GM13977 (cell line): ENCODE measurements around the gene SNAPC5.
A peak's percentile ranks its signal among the peaks of the same experiment; 100 is the strongest.
"Not testable (repeated sequence)": the region's sequence is repeated elsewhere in the genome, so short reads cannot be mapped to it uniquely, and the experiment has no call there.

Experiments
- DNase-seq: peaks from one replicate; pipeline ENCODE4 v3.0.0; 2012; ENCODE audit warnings: low spot score
- in situ Hi-C: fragments of 300-500 bp; cut with MboI; formaldehyde crosslinking; loops from one replicate; pipeline ENCODE4 v1.12.0; 2022; ENCODE audit warnings: low sequenced_read_pairs, low pct_unique_long_range_greater_than_20kb, mixed read lengths, inconsistent platforms; ENCODE audit not compliant: unreplicated experiment
- TF ChIP-seq, protein P1 (sequence below): IDR thresholded peaks from 2 replicates; pipeline ENCODE4 v1.5.1; 2012; ENCODE audit warnings: mild to moderate bottlenecking, control low read depth; ENCODE audit not compliant: insufficient read depth; ENCODE audit errors: extremely low read depth, missing control alignments

The SNAPC5 gene

DNA sequence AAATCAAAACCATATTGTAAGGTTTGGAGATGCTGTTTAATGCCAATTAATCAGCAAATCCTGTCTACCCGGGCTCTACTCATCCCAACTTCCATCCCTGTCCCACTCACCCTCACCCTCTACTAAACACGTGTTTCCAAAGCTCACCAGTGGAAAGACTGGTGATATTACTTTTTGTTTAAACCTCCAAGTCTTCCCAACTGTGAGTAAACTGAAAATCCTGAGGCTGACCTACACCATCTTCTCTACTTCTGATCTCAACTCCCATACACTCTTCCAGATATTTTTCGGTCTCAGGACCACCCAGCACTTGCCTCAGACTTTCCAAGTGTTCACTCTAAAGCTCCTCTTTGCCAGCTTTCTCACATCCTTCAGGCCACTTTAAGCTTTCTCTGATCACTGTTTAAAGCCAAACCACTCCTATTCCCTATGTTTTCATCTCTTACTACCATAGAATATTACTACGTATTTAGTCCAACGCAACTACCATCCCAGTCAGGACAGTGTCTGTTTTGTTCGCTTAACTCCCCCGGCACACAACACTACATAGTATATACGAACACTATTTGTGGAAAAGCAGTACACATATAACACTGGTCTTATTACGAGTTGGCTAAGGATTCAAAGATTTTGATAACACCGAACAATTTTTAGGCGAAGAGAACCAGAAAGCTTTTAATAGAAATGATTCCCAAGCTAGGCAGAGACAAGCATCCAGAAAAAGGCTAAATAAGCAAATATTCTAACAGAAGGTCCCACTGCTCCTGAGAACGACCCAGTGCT is 6.4 kb upstream of the SNAPC5 start:
- DNase-seq = no peak
- in situ Hi-C loops = no loop called here
- TF ChIP-seq, protein P1, sequence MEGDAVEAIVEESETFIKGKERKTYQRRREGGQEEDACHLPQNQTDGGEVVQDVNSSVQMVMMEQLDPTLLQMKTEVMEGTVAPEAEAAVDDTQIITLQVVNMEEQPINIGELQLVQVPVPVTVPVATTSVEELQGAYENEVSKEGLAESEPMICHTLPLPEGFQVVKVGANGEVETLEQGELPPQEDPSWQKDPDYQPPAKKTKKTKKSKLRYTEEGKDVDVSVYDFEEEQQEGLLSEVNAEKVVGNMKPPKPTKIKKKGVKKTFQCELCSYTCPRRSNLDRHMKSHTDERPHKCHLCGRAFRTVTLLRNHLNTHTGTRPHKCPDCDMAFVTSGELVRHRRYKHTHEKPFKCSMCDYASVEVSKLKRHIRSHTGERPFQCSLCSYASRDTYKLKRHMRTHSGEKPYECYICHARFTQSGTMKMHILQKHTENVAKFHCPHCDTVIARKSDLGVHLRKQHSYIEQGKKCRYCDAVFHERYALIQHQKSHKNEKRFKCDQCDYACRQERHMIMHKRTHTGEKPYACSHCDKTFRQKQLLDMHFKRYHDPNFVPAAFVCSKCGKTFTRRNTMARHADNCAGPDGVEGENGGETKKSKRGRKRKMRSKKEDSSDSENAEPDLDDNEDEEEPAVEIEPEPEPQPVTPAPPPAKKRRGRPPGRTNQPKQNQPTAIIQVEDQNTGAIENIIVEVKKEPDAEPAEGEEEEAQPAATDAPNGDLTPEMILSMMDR = no peak

DNA sequence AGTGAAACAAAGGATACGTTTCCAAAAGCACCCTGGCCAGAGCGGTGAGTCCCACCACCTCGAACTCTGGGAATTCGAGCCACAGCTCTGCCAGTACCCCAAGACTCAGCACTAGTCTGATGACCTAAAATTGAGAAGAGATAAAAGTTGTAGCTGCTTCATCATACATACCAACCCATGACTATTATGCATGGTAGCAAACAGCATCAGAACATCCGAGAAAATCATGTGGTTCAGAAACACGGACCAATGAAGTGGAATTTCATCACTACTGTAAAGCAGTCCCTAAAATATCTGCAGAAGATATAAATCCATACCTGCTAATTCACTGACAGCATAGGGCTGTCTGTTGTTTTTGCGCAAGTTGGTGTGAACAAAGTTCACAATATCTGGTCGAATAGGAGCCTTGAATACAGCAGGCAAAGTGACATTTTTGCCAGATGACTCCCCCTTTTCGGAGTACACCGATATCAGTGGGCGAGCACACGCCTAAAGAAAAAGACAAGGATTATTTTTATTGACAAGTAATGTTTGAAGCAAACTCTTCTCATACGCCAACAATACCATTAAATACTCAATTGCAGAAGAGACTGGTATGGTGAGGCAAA is 5.6 kb upstream of the SNAPC5 start:
- DNase-seq, in situ Hi-C loops: not testable (repeated sequence)

DNA sequence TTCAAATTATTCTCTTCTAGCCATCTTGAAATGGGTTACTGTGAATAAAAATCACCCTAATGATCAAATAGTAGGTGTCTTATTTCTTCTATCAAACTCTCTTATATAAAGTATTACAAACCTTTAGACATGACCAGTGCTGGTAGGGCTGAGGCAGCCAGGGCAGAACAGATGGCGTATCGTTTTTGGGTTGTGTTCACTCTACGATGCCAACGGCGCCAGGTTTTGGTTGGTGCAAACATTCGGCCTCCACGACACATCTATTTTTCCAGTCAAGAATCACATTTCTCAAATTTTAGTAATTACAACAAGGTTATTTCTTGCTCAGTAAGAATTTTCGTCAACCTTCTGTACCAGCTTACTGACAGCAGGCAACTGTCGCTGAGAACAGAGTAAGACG is 4.9 kb upstream of the SNAPC5 start:
- in situ Hi-C loops = no loop called here
- TF ChIP-seq, protein P1 = no peak
- no peak for DNase-seq

DNA sequence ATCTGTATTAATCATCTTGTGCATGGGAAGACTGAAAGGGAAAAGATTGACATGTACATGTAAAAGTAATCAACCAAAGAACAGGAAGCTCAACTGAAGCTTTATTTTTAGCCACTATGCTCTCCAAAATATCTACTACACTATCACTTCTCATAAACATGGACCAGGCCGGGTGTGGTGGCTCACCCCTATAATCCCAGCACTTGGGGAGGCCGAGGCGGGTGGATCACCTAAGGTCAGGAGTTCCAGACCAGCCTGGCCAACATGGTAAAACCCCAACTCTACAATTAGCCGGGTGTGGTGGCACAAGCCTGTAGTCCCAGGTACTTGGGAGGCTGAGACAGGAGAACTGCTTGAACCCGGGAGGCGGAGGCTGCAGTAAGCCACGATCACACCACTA is 2.8 kb upstream of the SNAPC5 start:
- DNase-seq, in situ Hi-C loops: not testable (repeated sequence)

DNA sequence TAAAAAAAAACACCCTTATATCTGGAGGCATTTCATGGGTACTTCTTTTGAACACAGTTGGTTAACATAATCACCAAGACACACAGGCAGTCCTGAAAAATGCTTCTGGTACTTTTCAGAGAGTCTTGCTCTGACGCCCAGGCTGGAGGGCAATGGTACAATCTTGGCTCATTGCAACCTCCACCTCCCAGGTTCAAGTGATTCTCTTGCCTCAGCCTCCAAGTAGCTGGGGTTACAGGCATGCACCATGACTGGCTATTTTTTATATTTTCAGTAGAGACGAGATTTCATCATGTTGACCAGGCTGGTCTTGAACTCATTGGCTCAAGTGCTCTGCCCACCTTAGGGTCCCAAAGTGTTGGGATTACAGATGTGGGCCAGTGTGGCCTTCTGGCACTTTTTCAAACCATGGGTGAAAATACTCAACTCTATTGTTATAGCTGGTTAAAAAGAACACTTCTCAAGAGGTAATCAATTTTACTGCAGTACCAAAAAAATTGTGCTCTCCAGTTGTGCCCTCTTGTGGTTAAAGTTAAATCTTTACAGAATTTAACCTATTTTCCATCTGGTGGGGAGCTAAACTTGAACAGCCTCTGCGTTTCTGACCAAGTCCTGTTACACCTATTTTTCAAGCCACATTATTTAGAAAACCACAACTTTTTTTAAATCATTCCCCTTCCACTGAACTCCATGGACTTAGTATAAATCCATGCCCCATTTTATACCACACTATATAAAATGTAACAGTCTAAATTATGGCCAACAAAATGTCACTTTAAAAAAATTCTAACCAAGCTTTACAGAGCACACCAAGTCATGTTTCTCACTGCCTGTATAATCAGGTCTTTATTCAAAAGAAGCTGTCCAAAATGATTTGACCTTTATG is 1.2 kb upstream of the SNAPC5 start:
- no peak for DNase-seq
- in situ Hi-C loops = loop anchor here (10.0 kb wide), 1 partner anchor 114 kb away; the partner anchor contains the start of gene MAP2K1
- TF ChIP-seq, protein P1 = peak; percentile 27

DNA sequence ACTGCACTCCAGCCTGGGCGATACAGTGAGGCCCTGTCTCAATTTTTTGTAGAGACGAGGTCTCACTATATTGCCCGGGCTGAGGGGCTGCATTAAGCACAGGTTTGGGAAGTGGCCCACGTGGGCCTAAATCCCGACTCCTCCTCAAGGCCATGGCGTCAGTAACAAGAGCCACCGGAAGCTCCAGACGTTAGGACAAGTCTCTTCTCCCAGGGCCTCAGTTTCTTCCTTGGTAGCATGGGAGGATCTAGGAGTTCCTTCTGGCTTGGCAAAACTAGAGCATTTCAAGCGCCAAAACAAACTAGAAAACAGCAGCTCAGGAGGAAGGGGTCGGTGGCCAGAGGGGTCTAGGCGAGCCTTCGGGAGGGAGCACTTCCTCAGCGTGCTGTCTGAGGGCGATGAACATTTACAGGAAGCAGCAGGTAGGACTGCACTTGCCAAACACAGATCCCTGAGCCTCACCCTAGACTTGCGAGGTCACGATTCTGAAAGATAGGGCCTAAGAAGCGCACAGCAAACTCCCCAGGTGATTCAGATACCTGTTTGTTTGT is 536 bp downstream of the SNAPC5 start:
- no peak for DNase-seq
- TF ChIP-seq, protein P1 = no peak
- in situ Hi-C loops = loop anchor here (10.0 kb wide), 1 partner anchor 112 kb away; the partner anchor contains the start of gene MAP2K1

DNA sequence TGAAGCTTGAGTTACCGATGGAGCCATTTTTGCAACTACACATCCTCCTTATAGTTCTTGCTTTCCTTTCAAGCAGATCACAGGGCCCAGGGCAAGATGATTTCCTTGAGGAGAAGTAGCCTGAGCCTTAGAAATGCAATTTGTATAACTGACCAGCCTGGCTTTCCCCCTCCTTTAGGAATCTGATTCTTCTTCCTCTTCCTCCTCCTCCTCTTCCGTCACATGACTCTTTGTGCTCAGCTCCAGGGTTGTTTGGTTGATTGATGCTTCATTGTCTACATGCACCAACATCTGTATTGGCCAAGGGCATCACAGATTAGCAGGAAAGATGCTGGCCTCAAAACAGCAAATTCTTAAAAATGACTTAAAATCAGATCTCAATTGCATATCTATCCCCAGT is 3.3 kb downstream of the SNAPC5 start:
- no peak for DNase-seq
- in situ Hi-C loops = loop anchor here (10.0 kb wide), 1 partner anchor 109 kb away; the partner anchor contains the start of gene MAP2K1
- TF ChIP-seq, protein P1 = no peak
